ENCODE results near the gene WIPI1. TPM values are rescaled to one million over a fixed set of nuclear protein-coding genes. Genes with fewer than 3 reads are reported as not detected.
A peak's percentile ranks its signal among the peaks of the same experiment; 100 is the strongest.

The WIPI1 gene
- total and polyA plus RNA-seq, 2 of the 13 experiments (the other 11 are each of a cell fraction or from before 2014, with no cell fraction given): 29.4 to 141 TPM

GRCh38 chr17:68437979-68438822 is 19.1 kb downstream of the WIPI1 start (continued):
- TF ChIP-seq ZNF280D (CRISPR knock-in tag; IDR thresholded peaks at IDR 0.05): 0 out of 2 replicates have a peak, but pooled peaks have one; percentile 30
- TF ChIP-seq, protein P1, sequence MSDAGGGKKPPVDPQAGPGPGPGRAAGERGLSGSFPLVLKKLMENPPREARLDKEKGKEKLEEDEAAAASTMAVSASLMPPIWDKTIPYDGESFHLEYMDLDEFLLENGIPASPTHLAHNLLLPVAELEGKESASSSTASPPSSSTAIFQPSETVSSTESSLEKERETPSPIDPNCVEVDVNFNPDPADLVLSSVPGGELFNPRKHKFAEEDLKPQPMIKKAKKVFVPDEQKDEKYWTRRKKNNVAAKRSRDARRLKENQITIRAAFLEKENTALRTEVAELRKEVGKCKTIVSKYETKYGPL (CRISPR knock-in tag; IDR thresholded peaks at IDR 0.05): no peak
- TF ChIP-seq ZNF160 (CRISPR knock-in tag; IDR thresholded peaks at IDR 0.05): no peak
- no peak for TF ChIP-seq CENPBD1 (CRISPR knock-in tag; IDR thresholded peaks at IDR 0.05; ENCODE audit: borderline replicate concordance, low read depth)
- TF ChIP-seq JUN (CRISPR knock-in tag; IDR thresholded peaks at IDR 0.05): no peak
- TF ChIP-seq, protein P2, sequence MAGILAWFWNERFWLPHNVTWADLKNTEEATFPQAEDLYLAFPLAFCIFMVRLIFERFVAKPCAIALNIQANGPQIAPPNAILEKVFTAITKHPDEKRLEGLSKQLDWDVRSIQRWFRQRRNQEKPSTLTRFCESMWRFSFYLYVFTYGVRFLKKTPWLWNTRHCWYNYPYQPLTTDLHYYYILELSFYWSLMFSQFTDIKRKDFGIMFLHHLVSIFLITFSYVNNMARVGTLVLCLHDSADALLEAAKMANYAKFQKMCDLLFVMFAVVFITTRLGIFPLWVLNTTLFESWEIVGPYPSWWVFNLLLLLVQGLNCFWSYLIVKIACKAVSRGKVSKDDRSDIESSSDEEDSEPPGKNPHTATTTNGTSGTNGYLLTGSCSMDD (CRISPR knock-in tag; IDR thresholded peaks at IDR 0.05): no peak
- no peak for TF ChIP-seq ZSCAN5A (CRISPR knock-in tag; IDR thresholded peaks at IDR 0.05; ENCODE audit: borderline replicate concordance)
- TF ChIP-seq PRMT3 (CRISPR knock-in tag; IDR thresholded peaks at IDR 0.05; ENCODE audit: borderline replicate concordance, low read depth): no peak
- no peak for TF ChIP-seq ZNF737 (CRISPR knock-in tag; IDR thresholded peaks at IDR 0.05; ENCODE audit: borderline replicate concordance)
- TF ChIP-seq, protein P3, sequence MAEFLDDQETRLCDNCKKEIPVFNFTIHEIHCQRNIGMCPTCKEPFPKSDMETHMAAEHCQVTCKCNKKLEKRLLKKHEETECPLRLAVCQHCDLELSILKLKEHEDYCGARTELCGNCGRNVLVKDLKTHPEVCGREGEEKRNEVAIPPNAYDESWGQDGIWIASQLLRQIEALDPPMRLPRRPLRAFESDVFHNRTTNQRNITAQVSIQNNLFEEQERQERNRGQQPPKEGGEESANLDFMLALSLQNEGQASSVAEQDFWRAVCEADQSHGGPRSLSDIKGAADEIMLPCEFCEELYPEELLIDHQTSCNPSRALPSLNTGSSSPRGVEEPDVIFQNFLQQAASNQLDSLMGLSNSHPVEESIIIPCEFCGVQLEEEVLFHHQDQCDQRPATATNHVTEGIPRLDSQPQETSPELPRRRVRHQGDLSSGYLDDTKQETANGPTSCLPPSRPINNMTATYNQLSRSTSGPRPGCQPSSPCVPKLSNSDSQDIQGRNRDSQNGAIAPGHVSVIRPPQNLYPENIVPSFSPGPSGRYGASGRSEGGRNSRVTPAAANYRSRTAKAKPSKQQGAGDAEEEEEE (CRISPR knock-in tag; IDR thresholded peaks at IDR 0.05; ENCODE audit: borderline replicate concordance): no peak
- no peak for TF ChIP-seq REST (IDR thresholded peaks at IDR 0.05; ENCODE audit: borderline replicate concordance in 1 of 2, low read depth in 1 of 2, low read length in 2 of 2)
- no peak for TF ChIP-seq CHCHD3 (CRISPR knock-in tag; IDR thresholded peaks at IDR 0.05)

All from HepG2 (cell line).